ENCODE data around the gene HBA1.
"Not testable (repeated sequence)": the region's sequence is repeated elsewhere in the genome, so short reads cannot be mapped to it uniquely, and the experiment has no call there.

The HBA1 gene

DNA sequence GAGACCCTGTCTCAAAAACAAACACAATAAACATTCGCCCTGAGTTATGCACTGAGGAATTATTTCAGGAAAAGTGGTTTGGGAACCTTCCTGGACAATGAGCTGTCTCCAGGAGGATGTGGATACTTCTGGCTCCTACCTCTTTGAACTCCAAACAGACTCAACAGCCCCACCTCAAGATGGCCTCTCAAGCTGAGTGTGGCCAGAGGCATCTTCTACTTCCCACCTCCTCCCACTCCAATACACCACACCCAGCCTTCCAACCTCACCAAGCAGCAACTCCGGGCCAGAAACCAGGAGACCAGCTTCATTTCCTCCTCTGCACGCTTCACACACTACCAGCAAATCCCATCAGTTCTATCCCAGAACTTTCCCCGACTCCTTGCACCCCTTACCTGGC is 15.4 kb downstream of the HBA1 start:
- DNase-seq (ENCODE audit: extremely low spot score, insufficient read length, low read depth) = no peak
- no peak for FAIRE-seq

GRCh38 chr16:192686-193085 is 16.2 kb downstream of the HBA1 start:
- DNase-seq (ENCODE audit: extremely low spot score, insufficient read length, low read depth) (no peak), FAIRE-seq (no peak)

- FAIRE-seq (no peak), DNase-seq (ENCODE audit: extremely low spot score, insufficient read length, low read depth) (no peak)
These were observed 17.0 kb downstream of the HBA1 start for GRCh38 chr16:193441-193840.

- DNase-seq (ENCODE audit: extremely low spot score, insufficient read length, low read depth) (no peak), FAIRE-seq (no peak)
These were observed 18.0 kb downstream of the HBA1 start for GRCh38 chr16:194516-194915.

DNA sequence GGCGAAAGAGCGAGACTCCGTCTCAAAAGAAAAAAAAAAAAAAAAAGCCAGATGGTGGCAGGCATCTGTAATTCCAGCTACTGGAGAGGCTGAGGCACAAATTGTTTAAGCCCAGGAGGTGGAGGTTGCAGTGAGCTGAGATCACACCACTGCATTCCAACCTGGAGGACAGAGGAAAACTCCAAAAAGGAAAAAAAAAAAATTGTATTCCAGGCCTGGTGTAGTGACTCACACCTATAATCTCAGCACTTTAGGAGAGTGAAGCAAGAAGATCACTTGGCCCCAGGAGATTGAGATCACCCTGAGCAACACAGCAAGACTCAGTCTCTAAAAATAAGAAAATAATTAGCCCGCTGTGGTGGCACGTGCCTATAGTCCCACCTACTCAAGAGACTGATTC is 23.9 kb downstream of the HBA1 start:
- no peak for FAIRE-seq
- no peak for DNase-seq (ENCODE audit: extremely low spot score, insufficient read length, low read depth)

DNA sequence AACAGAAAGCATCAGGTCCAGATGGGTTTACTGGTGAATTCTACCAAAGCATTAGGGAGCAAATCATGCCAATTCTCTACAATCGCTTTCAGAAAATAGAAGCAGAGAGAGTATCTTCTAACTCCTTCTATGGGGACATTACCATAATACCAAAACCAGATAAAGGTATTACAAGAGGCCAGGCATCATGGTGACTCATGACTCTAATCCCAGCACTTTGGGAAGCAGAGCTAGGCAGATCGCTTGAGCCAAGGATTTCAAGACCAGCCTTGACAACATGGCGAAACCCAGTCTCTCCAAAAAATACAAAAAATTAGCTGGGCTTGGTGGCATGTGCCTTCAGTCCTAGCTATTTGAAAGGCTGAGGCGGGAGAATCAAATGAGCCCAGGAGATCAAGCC is 26.8 kb downstream of the HBA1 start:
- DNase-seq (ENCODE audit: extremely low spot score, insufficient read length, low read depth) = no peak
- FAIRE-seq = no peak

GRCh38 chr16:204046-204445 is 27.6 kb downstream of the HBA1 start:
- not testable (repeated sequence) for DNase-seq (ENCODE audit: extremely low spot score, insufficient read length, low read depth); FAIRE-seq

DNA sequence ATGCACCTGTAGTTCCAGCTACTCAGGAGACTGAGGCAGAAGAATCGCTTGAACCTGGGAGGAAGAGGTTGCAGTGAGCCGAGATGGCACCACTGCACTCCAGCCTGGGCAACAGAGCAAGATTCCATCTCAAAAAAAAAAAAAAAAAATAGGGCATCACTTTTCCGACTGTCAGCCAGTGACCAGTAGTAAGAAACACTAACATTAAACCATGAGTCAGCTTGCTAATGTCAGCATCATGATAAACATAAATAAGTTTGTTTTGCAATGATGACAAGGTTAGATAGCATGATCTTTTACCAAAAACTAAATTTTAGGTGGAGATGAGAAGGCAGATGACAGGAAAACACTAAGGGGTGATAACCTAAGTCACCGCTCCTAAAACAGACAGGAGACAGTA is 32.9 kb downstream of the HBA1 start:
- not testable (repeated sequence) for DNase-seq (ENCODE audit: extremely low spot score, insufficient read length, low read depth); FAIRE-seq

DNA sequence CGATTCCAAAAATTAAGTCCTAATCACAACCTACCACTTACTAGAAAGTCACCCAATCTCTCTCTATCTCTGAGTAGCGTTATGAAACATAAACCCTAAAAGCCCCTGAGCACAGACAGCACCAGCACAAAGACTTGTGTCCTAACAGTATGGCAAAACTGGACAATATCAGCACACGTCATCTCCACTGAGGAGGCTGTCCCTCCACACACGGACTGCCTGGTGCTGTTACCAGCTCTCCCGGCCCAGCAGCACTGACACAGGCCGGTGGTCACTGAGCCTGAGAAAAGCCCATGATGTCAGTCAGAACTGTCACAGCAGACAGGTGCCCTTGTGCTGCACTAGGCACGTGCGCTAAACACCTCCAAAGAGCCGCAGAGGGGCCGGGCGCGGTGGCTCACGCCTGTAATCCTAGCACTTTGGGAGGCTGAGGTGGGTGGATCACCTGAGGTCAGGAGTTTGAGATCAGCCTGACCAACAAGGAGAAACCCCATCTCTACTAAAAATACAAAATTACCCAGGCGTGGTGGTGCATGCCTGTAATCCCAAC is 35.2 kb downstream of the HBA1 start:
- not testable (repeated sequence) for FAIRE-seq; DNase-seq (ENCODE audit: extremely low spot score, insufficient read length, low read depth)

DNA sequence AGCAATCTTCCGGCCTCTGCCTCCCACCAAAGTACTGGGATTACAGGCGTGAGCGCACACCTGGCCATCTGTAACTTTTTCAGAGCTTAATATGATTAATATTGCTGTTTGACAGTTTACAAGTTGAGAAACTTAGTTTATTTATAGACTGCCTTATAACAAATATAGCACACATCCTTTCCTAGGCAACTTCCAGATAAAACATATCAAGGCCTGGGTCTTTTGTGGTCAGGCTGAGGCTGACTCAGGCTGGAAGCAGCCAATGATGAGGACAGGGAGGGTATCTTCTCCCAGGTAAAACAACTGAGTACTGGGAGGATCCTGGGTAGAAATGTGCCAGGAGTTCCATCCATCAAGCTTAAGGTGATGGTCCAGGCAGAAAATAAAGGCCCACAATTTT is 36.5 kb downstream of the HBA1 start:
- no peak for FAIRE-seq
- no peak for DNase-seq (ENCODE audit: extremely low spot score, insufficient read length, low read depth)

GRCh38 chr16:220021-220420 is 43.5 kb downstream of the HBA1 start:
- DNase-seq (ENCODE audit: extremely low spot score, insufficient read length, low read depth) = no peak
- FAIRE-seq = no peak

Data from GM18507 (cell line).